HG03159 (cell line): ENCODE results near the gene TIAL1.

ENCODE experiments used
- ATAC-seq: cut with Tn5 transposase; IDR thresholded peaks from one replicate; pipeline ENCODE4 v1.9.1; 2021; ENCODE audit warnings: mild to moderate bottlenecking, moderate library complexity; ENCODE audit not compliant: unreplicated experiment

The TIAL1 gene

DNA sequence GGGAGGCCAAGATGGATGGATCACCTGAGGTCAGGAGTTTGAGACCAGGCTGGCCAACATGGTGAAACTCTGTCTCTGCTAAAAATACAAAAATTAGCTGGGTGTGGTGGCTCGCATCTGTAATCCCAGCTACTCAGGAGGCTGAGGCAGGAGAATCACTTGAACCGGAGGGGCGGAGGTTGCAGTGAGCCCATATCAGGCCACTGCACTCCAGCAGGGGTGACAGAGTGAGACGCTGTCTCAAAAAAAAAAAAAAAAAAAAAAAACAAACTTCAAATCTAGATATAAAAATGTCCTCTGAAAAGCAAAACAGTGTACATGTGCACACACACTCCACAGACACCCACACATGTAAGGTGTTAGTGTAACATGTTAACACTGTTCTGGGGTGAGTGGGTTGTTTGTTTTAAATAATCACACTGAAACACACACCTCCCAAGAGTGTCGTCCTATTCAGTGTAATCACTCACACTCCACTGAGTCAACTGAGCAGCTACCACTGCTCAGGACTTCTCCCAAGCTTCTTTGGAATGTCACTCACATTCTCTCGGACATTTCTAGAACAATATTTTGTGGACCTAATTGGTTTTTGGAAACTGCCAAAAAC is 41.5 kb downstream of the TIAL1 start:
- ATAC-seq = no peak

GRCh38 chr10:119550827-119551226 is 45.9 kb downstream of the TIAL1 start:
- ATAC-seq = no peak

GRCh38 chr10:119549247-119549999 is 47.3 kb downstream of the TIAL1 start:
- ATAC-seq = no peak

- ATAC-seq = no peak
Measured at GRCh38 chr10:119546009-119546408, 50.8 kb downstream of the TIAL1 start.

GRCh38 chr10:119545310-119545709 is 51.5 kb downstream of the TIAL1 start:
- no peak for ATAC-seq

DNA sequence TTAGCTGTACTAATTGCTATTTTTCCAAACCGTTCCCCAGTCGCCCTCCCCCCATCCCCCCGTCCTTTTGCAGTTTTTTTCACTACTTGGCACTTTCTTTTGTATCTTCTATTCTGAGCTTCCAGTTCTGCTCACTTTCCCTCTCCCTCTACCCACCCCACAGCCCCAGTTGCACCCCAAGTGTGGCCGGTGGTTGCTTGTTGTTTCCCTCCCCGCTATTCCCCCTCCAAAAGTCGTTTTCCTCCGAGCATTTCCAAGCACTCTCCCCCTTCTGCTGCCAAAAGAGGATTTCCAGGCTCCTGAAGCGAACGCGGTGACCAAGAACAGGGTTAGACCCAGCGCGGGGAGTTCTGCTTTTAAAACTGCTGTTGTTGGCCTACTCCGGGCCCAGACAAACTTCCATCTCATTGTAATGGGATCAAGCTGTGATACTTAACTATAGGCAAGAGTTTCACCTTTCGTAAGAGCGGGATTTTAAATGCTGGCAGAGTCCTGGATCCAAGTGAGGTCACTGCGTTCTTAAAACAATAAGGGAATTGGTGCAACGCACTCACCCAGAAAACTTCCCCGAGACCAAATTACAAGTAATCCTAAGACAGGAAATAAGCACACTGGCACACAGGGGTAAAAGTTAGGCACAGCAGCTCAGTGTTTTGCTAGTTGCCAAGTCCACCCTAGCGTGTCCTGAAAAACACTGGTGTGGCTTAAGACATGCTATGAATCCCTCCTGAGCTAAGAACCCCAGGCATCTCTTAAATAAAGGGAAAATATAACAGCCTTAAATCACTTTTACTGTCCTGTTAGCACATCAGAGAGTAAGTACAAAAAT is 52.7 kb downstream of the TIAL1 start:
- no peak for ATAC-seq

DNA sequence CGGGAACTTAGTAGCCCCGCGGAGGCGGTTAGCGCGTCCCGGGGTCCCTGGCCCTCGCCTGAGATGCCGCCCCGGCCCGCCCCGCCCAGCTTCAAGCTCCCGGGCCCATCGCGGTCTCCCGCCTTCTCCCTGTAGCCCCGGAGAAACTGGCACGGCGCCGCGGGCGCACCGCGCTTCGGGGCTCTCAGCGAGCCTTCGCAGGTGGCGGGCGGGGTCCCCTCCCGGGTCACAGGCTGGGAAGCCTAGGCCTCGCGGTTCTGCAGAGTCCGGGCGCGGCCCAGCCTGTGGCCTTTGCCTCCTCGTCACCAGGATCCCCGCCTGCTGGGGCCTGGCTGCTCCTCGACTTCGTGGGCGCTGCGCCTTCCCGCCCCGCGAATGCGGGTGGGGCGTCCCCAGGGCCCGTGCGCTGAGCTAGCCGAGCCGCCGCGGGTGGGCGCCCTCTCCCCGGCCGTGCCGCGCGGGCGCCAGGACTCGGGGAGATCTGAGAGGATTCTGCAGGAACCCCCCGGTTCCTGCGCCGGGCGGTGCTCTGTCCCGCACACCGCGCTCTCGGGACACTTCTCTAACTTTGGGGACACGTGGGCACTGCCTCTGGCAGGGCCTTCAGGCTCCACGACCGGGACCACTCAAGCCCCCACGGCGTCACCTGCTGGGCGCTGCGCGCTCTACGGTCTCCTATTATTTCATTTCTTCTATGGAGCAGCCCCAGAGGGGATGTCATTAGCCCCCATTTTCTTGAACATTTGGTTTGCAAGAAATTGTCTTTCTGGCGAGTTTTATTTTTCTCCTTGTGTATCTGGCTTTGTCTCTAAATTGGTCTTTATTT is 53.6 kb downstream of the TIAL1 start:
- ATAC-seq = peak; percentile 45

- peak; percentile 65 for ATAC-seq
Measured at GRCh38 chr10:119542357-119542987, 54.3 kb downstream of the TIAL1 start, which contains the start of gene RGS10. TSS of gene RGS10 (minus strand) at chr10:119542719. CDS start at chr10:119542638, 81 bp downstream.

GRCh38 chr10:119541459-119542356 is 55.1 kb downstream of the TIAL1 start:
- peak; percentile 13 for ATAC-seq

- ATAC-seq = no peak
Measured at GRCh38 chr10:119541046-119541445, 55.7 kb downstream of the TIAL1 start.

DNA sequence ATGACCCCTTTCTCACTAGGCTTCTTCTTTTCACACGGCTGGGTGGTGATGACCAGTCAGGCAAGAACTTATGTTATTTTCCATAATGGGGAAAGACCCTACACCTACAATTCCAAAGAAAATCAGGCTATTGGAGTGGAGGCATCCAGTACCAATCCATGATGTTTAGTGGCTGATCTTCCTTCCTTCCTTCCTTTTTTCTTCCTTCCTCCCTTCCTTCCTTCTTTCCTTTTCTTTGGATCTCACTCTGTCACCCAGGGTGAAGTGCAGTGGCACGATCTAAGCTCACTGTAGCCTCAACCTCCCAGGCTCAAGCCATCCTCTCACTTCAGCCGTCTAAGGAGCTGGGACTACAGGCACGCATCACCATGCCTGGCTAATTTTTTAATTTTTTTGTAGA is 56.7 kb downstream of the TIAL1 start:
- ATAC-seq = no peak

- ATAC-seq = no peak
Measured at GRCh38 chr10:119539359-119539825, 57.4 kb downstream of the TIAL1 start.

DNA sequence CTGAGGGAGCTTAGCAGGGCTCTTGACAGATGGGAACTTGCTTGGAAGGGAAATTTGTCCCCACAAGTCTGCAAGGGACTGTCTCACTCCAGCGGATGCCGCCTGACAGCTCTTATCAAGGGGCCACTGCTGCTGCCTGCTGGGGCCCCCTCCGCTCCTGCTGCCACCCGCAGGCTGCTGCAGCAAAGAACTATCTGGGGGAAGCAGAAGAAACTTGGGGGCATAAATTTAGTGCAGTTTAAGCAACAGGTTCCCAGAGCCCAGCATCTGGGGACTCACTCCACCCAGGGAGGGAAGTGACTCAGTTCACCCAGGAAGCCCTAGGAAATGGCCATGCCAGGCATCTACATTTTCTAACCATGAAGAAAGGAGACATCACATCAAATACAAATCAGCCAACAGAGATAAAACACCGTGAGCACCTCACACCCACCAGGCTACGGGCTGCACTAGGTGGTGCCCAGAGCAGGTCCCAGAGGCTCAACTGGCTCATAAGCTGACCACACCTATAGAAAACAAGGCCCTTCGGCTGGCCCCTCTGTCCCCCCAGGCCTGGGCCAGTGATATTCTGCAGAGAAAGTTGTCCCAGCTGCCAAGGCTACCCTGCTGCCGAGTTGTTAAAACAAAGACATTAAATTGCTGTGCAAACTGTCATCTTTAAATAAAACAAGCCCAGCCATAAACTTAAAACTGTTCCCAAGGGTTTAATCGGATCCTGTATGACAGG is 58.0 kb downstream of the TIAL1 start:
- no peak for ATAC-seq

DNA sequence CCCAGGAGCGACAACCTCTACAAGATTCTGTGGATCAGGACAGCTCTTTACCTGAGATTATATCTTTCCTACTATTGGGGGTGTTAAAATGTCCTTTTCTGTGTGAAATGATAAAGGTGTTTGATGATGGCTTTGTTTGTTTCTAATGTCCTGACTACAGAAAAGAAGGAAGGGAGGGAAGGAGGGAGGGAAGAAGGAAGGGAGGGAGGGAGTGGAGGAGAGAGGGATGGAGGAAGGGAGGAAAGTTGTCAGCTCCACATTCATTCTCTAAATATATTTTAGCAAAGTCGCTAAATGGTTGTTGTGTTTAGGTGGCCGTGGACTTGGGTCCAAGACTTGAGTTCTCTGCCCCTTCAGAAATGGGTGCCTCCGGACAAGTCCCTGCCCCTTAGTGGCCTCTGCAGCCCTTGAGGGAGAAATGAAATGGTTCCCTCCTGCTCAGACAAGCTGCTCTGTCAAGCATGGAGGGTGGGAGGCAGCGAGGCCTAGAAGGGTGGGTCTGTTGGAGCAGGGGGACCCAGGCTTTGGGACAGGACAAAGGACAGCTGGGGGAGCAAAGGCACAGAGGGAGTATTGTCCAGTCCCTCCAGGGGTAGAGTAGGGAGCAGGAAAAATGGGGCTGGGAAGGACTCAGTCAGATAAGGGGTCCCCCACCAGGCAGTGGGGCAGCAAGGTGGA is 58.7 kb downstream of the TIAL1 start:
- no peak for ATAC-seq

- no peak for ATAC-seq
Measured at GRCh38 chr10:119536508-119537025, 60.2 kb downstream of the TIAL1 start.

- ATAC-seq = no peak
Measured at GRCh38 chr10:119535837-119536507, 60.8 kb downstream of the TIAL1 start.

DNA sequence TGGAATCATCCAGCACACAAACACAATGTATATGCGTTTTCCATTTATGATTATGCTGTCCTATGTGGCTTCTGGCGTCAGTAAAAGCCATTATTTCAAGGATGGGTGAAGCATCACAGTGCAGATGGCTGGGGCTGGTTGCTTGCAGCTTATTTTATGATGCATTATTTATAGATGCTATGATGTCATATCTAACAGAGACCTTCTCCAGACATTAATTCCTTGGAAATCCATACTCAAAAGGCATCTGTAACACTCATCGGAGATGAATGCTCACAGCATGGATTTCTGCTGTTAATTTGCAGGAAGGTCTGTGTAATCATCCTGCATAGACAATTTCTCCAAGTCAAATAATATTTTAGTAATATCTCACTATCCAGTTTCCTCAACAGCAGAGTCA is 61.5 kb downstream of the TIAL1 start:
- ATAC-seq = no peak
